RWPE2 (cell line): ENCODE data around the gene HBG1.

Source experiments
- ATAC-seq: fragments of 200-7000 bp; cut with Tn5 transposase; 3 replicates; pipeline ENCODE4 v1.9.1; 2021; ENCODE audit warnings: low read depth
- DNase-seq: peaks from one replicate; pipeline ENCODE4 v3.0.0-alpha.2; 2020; ENCODE audit warnings: low spot score
- H3K27ac ChIP-seq: fragments of 450-650 bp; 2 replicates; pipeline ENCODE4 v1.5.1; 2017; ENCODE audit warnings: mild to moderate bottlenecking; ENCODE audit not compliant: poor library complexity, severe bottlenecking
- H3K27me3 ChIP-seq: fragments of 250-450 bp; sonication (Bioruptor Pico); 2 replicates; pipeline ENCODE4 v1.5.1; 2021; ENCODE audit warnings: mild to moderate bottlenecking, moderate library complexity; ENCODE audit not compliant: insufficient read depth, poor library complexity, severe bottlenecking
- H3K36me3 ChIP-seq: fragments of 250-450 bp; sonication (Bioruptor Pico); 2 replicates; pipeline ENCODE4 v1.5.1; 2020; ENCODE audit warnings: low read depth, mild to moderate bottlenecking, moderate library complexity
- H3K4me1 ChIP-seq: fragments of 250-450 bp; sonication (Bioruptor Pico); 2 replicates; pipeline ENCODE4 v1.5.1; 2021; ENCODE audit warnings: mild to moderate bottlenecking, moderate library complexity; ENCODE audit not compliant: insufficient read depth, poor library complexity, severe bottlenecking
- H3K4me3 ChIP-seq: fragments of 250-450 bp; sonication (Bioruptor Pico); 2 replicates; pipeline ENCODE4 v1.5.1; 2021; ENCODE audit warnings: mild to moderate bottlenecking, moderate library complexity; ENCODE audit not compliant: severe bottlenecking
- H3K9me3 ChIP-seq: fragments of 250-450 bp; sonication (Bioruptor Pico); 2 replicates; pipeline ENCODE4 v1.5.1; 2021; ENCODE audit warnings: mild to moderate bottlenecking, moderate library complexity; ENCODE audit not compliant: severe bottlenecking
- TF ChIP-seq, protein P1 (sequence below): fragments of 450-650 bp; IDR thresholded peaks from one replicate; pipeline ENCODE4 v1.5.1; 2017; ENCODE audit warnings: mild to moderate bottlenecking, moderate library complexity; ENCODE audit not compliant: poor library complexity, severe bottlenecking

HBG1 gene

DNA sequence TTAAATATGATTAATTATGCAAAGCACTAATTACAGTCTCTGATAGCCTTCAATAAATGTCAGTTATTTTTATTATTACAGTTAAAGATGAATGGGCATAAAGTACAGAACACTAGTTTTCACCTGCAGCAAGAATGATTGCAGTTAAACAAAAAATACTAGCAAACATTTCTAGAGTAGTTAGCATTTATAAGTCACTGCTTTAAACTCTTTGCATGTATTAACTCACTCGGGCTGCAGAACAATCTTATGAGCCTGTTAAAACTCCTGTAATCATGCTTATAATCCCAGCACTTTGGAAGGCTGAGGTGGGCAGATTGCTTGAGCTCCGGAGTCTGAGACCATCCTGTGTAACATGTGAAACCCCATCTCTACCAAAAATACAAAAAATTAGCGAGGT, 37.2 kb upstream of the HBG1 start:
- ATAC-seq (no peak), DNase-seq (no peak)
- H3K4me3 ChIP-seq = no peak overlapping the region
- no peaks in the 10 kb centered on the region for H3K27me3 ChIP-seq
- TF ChIP-seq, protein P1, sequence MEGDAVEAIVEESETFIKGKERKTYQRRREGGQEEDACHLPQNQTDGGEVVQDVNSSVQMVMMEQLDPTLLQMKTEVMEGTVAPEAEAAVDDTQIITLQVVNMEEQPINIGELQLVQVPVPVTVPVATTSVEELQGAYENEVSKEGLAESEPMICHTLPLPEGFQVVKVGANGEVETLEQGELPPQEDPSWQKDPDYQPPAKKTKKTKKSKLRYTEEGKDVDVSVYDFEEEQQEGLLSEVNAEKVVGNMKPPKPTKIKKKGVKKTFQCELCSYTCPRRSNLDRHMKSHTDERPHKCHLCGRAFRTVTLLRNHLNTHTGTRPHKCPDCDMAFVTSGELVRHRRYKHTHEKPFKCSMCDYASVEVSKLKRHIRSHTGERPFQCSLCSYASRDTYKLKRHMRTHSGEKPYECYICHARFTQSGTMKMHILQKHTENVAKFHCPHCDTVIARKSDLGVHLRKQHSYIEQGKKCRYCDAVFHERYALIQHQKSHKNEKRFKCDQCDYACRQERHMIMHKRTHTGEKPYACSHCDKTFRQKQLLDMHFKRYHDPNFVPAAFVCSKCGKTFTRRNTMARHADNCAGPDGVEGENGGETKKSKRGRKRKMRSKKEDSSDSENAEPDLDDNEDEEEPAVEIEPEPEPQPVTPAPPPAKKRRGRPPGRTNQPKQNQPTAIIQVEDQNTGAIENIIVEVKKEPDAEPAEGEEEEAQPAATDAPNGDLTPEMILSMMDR = no peak
- no peaks in the 10 kb centered on the region for H3K9me3 ChIP-seq
- H3K4me1 ChIP-seq = peaks cover 18% of the 10 kb centered on the region
- peak overlapping the region; percentile 79 for H3K27ac ChIP-seq
- no peaks in the 10 kb centered on the region for H3K36me3 ChIP-seq

DNA sequence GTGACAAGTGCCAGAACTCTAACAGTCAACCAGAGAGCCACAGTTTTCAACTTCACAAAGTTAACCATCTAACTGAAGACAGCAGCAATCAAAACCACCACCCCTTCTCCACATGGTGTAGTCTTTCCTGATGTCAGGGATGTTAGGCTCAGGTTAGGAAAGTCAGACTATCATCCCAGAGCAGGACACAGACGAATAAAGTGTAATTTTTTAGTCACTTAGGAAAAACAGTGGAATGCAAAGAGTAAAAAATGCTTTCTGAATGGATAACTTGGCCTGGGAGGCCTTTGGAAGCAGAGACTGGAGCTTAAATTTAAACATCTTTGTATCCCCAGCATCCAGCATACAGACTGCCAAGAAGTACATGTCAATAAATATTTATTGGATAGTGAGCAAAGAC, 36.7 kb upstream of the HBG1 start:
- Histone ChIP-seq H3K36me3 (no peaks in the 10 kb centered on the region), H3K27ac (peak overlapping the region; percentile 79), H3K4me3 (no peak overlapping the region), H3K27me3 (no peaks in the 10 kb centered on the region), H3K9me3 (no peaks in the 10 kb centered on the region), H3K4me1 (peaks cover 18% of the 10 kb centered on the region)
- ATAC-seq (no peak), DNase-seq (no peak)
- TF ChIP-seq, protein P1 = no peak

DNA sequence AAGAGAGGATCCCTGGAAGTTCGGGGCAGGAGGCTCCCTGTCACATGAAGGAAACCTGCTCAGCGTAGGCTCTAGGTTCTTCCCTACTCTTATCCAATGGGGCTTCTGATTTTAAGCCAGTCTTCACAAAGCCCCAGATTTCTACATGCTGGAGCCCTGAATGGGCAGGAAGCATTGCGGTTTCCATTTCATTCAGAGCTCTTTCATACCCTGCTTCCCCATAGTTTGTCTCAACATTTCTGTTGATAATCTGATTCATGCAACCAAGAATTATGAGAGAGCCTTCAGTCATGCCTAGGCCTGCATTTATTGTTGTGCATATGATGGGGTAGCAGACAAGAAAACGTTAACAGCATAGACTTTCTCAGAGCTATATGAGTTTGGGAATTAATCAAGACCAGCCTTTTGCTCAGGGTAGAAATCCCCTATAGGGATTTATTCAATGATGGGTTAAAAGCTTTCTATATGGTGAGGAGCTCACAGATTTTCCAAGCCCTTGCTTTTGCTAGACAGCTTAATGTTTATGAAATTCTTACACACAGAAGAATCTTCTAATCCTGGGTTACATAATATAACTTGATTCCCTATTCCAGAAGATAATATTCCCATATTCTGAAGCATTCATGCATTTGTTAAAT, 36.2 kb upstream of the HBG1 start:
- Histone ChIP-seq H3K27ac (peak overlapping the region; percentile 79), H3K4me3 (no peak overlapping the region), H3K27me3 (no peaks in the 10 kb centered on the region), H3K4me1 (peaks cover 21% of the 10 kb centered on the region), H3K36me3 (no peaks in the 10 kb centered on the region), H3K9me3 (no peaks in the 10 kb centered on the region)
- ATAC-seq (peak; percentile 95), DNase-seq (no peak)
- TF ChIP-seq, protein P1 = no peak

DNA sequence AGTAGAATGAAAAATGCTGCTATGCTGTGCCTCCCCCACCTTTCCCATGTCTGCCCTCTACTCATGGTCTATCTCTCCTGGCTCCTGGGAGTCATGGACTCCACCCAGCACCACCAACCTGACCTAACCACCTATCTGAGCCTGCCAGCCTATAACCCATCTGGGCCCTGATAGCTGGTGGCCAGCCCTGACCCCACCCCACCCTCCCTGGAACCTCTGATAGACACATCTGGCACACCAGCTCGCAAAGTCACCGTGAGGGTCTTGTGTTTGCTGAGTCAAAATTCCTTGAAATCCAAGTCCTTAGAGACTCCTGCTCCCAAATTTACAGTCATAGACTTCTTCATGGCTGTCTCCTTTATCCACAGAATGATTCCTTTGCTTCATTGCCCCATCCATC, 35.0 kb upstream of the HBG1 start:
- DNase-seq (no peak), ATAC-seq (no peak)
- H3K36me3 ChIP-seq = no peaks in the 10 kb centered on the region
- no peak overlapping the region for H3K4me3 ChIP-seq
- TF ChIP-seq, protein P1 = no peak
- H3K27ac ChIP-seq = peak overlapping the region; percentile 79
- peaks cover 31% of the 10 kb centered on the region for H3K4me1 ChIP-seq
- no peaks in the 10 kb centered on the region for H3K9me3 ChIP-seq
- no peaks in the 10 kb centered on the region for H3K27me3 ChIP-seq

DNA sequence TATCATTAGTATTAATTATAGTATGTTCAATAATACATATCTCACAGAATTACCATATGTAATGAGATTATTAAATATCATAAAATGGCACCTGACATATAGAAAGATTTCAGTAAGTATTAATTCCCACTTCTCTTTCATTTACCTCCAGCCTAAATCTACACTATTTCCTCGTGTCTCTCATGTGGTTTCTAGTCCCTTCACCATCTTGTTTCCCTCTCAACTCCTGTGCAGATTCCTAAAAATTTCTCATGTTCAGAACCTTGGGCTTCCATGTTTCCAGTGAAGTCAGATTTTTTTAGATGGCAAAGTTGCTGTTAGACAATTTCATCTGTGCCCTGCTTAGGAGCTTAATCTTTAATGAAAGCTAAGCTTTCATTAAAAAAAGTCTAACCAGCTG, 34.2 kb upstream of the HBG1 start:
- no peak for ATAC-seq
- Histone ChIP-seq H3K4me1 (peaks cover 33% of the 10 kb centered on the region), H3K27me3 (no peaks in the 10 kb centered on the region), H3K36me3 (no peaks in the 10 kb centered on the region), H3K4me3 (no peak overlapping the region), H3K9me3 (no peaks in the 10 kb centered on the region), H3K27ac (no peak overlapping the region)
- TF ChIP-seq, protein P1 = no peak
- DNase-seq = no peak
